Left ventricle myocardium inferior (tissue), 1 donor: ENCODE measurements around the gene REV3L. TPM values are rescaled to one million over a fixed set of nuclear protein-coding genes. Genes with fewer than 3 reads are reported as not detected.

Experiments
- DNase-seq: peaks from one replicate; pipeline ENCODE4 v3.0.0-alpha.2; 2020
- H3K27ac ChIP-seq: fragments of 200-600 bp; replicated peaks from 2 replicates; pipeline ENCODE4 v1.8.0; 2021
- H3K27me3 ChIP-seq: fragments of 200-600 bp; 2 replicates; pipeline ENCODE4 v1.8.0; 2021; ENCODE audit warnings: low read depth
- H3K36me3 ChIP-seq: fragments of 200-600 bp; 2 replicates; pipeline ENCODE4 v1.8.0; 2021
- H3K4me1 ChIP-seq: fragments of 200-600 bp; 2 replicates; pipeline ENCODE4 v1.8.0; 2021
- H3K4me3 ChIP-seq: fragments of 200-600 bp; 2 replicates; pipeline ENCODE4 v1.8.0; 2021; ENCODE audit warnings: mild to moderate bottlenecking, moderate library complexity
- H3K9me3 ChIP-seq: fragments of 200-600 bp; replicated peaks from 2 replicates; pipeline ENCODE4 v1.8.0; 2021
- intact Hi-C: fragments of 100-400 bp; cut with micrococcal nuclease; formaldehyde crosslinking; loops from one replicate; pipeline ENCODE4 v1.11.0; 2022
- total RNA-seq: library from RNA; stranded (reverse); fragmentation: NEBNext Ultra II Directional; extraction: Animal tissue kit (Norgen Biotek cat#: 25700); gene quantifications from one replicate; pipeline ENCODE4 v1.2.1, GENCODE V29; 2021
- TF ChIP-seq, protein P1 (sequence below): fragments of 200-600 bp; IDR thresholded peaks from 2 replicates; pipeline ENCODE4 v1.8.0; 2021; ENCODE audit warnings: antibody characterized with exemption, mild to moderate bottlenecking, borderline replicate concordance
- donor health status: DM: no; HTN: yes; CAD: no; lungs with severe emphysema.

The REV3L gene
- total RNA-seq, 1 donor from 2014 or later, result 12.5 TPM

DNA sequence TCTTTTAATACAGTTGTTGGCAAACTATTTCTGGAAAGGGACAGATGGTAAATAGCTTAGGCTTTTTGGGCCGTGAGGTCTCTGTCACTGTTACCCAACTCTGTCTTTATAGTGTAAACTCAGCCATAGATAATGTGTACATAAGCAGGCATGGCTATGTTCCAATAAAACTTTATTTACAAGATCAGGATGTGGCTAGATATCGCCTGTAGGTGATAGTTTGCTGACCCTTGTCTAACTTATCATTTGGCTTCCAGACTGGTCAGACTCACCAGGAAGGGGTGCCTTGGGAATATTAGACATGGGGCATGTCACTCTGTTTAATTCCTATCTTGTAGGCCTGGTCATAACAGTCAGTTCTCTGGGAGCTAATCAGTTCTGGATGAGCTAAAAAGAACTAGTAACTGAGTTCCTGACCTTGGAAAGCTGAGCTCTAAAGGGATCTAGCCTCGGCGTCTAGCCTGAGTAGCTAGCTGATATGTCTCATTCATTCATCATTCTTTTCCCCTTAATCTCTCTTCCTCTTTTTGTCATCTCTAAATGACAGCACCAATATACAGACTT is 232.1 kb downstream of the REV3L start:
- H3K4me3 ChIP-seq, result no peak overlapping the region
- H3K27me3 ChIP-seq, result peaks cover 16% of the 10 kb centered on the region
- TF ChIP-seq, protein P1, sequence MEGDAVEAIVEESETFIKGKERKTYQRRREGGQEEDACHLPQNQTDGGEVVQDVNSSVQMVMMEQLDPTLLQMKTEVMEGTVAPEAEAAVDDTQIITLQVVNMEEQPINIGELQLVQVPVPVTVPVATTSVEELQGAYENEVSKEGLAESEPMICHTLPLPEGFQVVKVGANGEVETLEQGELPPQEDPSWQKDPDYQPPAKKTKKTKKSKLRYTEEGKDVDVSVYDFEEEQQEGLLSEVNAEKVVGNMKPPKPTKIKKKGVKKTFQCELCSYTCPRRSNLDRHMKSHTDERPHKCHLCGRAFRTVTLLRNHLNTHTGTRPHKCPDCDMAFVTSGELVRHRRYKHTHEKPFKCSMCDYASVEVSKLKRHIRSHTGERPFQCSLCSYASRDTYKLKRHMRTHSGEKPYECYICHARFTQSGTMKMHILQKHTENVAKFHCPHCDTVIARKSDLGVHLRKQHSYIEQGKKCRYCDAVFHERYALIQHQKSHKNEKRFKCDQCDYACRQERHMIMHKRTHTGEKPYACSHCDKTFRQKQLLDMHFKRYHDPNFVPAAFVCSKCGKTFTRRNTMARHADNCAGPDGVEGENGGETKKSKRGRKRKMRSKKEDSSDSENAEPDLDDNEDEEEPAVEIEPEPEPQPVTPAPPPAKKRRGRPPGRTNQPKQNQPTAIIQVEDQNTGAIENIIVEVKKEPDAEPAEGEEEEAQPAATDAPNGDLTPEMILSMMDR, result no peak
- H3K27ac ChIP-seq, result no peak overlapping the region
- H3K9me3 ChIP-seq, result no peaks in the 10 kb centered on the region
- intact Hi-C loops, result loop anchor here (10.0 kb wide), 1 partner anchor 394 kb away; no protein-coding TSS in a partner anchor
- no peak for DNase-seq
- H3K4me1 ChIP-seq, result no peaks in the 10 kb centered on the region
- H3K36me3 ChIP-seq, result no peaks in the 10 kb centered on the region

Other genes starting within 250 kb of the REV3L start
- gene TRAF3IP2, start 122.7 kb upstream of the REV3L start, total RNA-seq, result 10.6 TPM